ENCODE measurements around the gene CARD14.

DNA sequence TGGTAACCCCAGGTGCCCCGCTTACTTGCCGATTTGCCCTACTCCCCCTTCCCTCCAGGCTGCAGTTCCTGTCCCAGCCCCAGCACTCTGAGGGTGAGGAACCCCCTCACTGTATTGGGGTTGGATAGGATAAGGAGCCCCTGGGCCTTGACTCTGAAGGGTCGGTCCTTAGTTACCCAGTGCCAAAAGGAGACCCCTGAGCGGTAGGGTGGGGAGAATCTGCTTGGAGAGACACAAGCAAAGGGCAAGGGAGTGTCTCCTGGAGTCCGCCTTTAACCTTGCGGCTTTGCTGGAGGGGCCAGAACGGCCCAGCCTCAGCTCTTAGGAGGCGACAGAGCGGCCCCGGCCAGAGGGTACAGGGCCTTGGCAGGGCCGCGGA lies 13.0 kb downstream of the CARD14 start:
- TF ChIP-seq CTCF (IDR thresholded peaks at IDR 0.05) = no peak
- no peak for TF ChIP-seq POLR2A (IDR thresholded peaks at IDR 0.05)
- no peak for TF ChIP-seq EP300 (IDR thresholded peaks at IDR 0.05)
